Measurements from ENCODE around the gene ALKBH7. TPM values are rescaled to one million over a fixed set of nuclear protein-coding genes. Genes with fewer than 3 reads are reported as not detected.
A peak's percentile ranks its signal among the peaks of the same experiment; 100 is the strongest.

Gene ALKBH7
- total and polyA plus RNA-seq, 5 donors from 2014 or later, result 47.4 to 102 (median 90.7) TPM

- Mint-ChIP-seq H3K4me3 (peak overlapping the region in 1 of 4 donors; percentile 55), H3K27me3 (no peaks in the 10 kb centered on the region), H3K9me3 (no peaks in the 10 kb centered on the region), H3K27ac (no peak overlapping the region), H3K36me3 (no peaks in the 10 kb centered on the region), H3K4me1 (no peaks in the 10 kb centered on the region)
- ATAC-seq (ENCODE audit: low read depth in 2 of 2), result no peak
- no peak overlapping the region for H3K4me3 ChIP-seq (ENCODE audit: low read depth, low read length)
- H3K9me3 ChIP-seq (ENCODE audit: control insufficient read depth in 2 of 2, low read length in 2 of 2), result no peaks in the 10 kb centered on the region
- no peaks in the 10 kb centered on the region for H3K4me1 ChIP-seq (ENCODE audit: control insufficient read depth, insufficient read depth, low read length, poor library complexity, severe bottlenecking)
- no peak for DNase-seq
- H3K27me3 ChIP-seq (ENCODE audit: control insufficient read depth, insufficient read depth, low read length), result no peaks in the 10 kb centered on the region
- no peaks in the 10 kb centered on the region for H3K36me3 ChIP-seq (ENCODE audit: control insufficient read depth, insufficient read depth, low read length)
- H3K27ac ChIP-seq (ENCODE audit: insufficient read depth, low read length, poor library complexity, severe bottlenecking), result no peak overlapping the region
Observed at GRCh38 chr19:6406401-6406800, 33.8 kb downstream of the ALKBH7 start.

DNA sequence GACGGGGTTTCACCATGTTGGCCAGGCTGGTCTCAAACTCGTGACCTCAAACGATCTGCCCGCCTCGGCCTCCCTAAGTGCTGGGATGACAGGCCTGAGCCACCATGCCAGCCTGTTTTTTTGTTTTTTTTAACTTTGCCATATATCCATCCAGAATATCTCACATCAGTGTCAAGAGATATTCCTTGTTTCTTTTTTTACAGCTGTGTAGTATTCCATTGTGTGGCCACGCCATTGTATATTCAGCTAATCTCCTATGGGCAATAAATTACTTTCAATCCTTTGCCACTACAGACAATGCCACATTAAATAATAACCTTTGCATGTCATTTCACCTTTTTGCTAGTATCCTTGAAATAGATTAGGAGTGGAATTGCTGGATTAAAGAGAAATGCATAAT is 36.8 kb downstream of the ALKBH7 start:
- H3K9me3 ChIP-seq (ENCODE audit: control insufficient read depth in 2 of 2, low read length in 2 of 2), result no peaks in the 10 kb centered on the region
- no peak overlapping the region for H3K4me3 Mint-ChIP-seq
- ATAC-seq (ENCODE audit: low read depth in 2 of 2), result no peak
- no peak overlapping the region for H3K4me3 ChIP-seq (ENCODE audit: low read depth, low read length)
- no peaks in the 10 kb centered on the region for H3K4me1 Mint-ChIP-seq
- no peaks in the 10 kb centered on the region for H3K4me1 ChIP-seq (ENCODE audit: control insufficient read depth, insufficient read depth, low read length, poor library complexity, severe bottlenecking)
- peaks cover 3% of the 10 kb centered on the region for H3K36me3 ChIP-seq (ENCODE audit: control insufficient read depth, insufficient read depth, low read length)
- DNase-seq, result no peak
- H3K27ac Mint-ChIP-seq, result peak overlapping the region in 1 of 3 donors; percentile 69
- H3K27ac ChIP-seq (ENCODE audit: insufficient read depth, low read length, poor library complexity, severe bottlenecking), result no peak overlapping the region
- no peaks in the 10 kb centered on the region for H3K9me3 Mint-ChIP-seq
- H3K27me3 Mint-ChIP-seq, result no peaks in the 10 kb centered on the region
- no peaks in the 10 kb centered on the region for H3K27me3 ChIP-seq (ENCODE audit: control insufficient read depth, insufficient read depth, low read length)
- no peaks in the 10 kb centered on the region for H3K36me3 Mint-ChIP-seq

DNA sequence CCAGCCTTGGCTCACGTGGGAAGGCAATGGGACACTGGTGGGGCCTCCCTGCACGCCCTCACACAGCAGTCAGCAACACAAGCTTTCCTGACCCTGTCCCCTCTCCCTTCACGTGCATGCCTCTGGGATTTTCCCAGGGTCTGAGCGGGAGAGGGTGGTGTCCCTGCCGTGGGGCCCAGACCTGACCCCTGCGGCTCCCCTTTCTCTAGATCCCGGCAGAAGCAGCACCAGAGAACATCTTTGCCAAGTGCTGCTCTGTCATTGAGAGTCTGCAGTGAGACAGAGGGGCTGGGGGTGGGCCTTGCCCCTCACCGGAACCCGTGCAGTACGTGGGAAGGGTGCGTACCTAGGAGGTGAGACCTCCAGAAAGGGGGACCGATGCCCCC is 39.5 kb downstream of the ALKBH7 start:
- peaks cover 25% of the 10 kb centered on the region for H3K36me3 ChIP-seq (ENCODE audit: control insufficient read depth, insufficient read depth, low read length)
- Mint-ChIP-seq H3K27ac (no peak overlapping the region), H3K4me1 (no peaks in the 10 kb centered on the region), H3K36me3 (no peaks in the 10 kb centered on the region), H3K9me3 (no peaks in the 10 kb centered on the region), H3K4me3 (no peak overlapping the region), H3K27me3 (no peaks in the 10 kb centered on the region)
- H3K4me1 ChIP-seq (ENCODE audit: control insufficient read depth, insufficient read depth, low read length, poor library complexity, severe bottlenecking), result no peaks in the 10 kb centered on the region
- H3K27me3 ChIP-seq (ENCODE audit: control insufficient read depth, insufficient read depth, low read length), result no peaks in the 10 kb centered on the region
- ATAC-seq (ENCODE audit: low read depth in 2 of 2) (peak in 1 of 2 donors; percentile 24), DNase-seq (no peak)
- H3K9me3 ChIP-seq (ENCODE audit: control insufficient read depth in 2 of 2, low read length in 2 of 2), result no peaks in the 10 kb centered on the region
- no peak overlapping the region for H3K4me3 ChIP-seq (ENCODE audit: low read depth, low read length)
- H3K27ac ChIP-seq (ENCODE audit: insufficient read depth, low read length, poor library complexity, severe bottlenecking), result no peak overlapping the region

DNA sequence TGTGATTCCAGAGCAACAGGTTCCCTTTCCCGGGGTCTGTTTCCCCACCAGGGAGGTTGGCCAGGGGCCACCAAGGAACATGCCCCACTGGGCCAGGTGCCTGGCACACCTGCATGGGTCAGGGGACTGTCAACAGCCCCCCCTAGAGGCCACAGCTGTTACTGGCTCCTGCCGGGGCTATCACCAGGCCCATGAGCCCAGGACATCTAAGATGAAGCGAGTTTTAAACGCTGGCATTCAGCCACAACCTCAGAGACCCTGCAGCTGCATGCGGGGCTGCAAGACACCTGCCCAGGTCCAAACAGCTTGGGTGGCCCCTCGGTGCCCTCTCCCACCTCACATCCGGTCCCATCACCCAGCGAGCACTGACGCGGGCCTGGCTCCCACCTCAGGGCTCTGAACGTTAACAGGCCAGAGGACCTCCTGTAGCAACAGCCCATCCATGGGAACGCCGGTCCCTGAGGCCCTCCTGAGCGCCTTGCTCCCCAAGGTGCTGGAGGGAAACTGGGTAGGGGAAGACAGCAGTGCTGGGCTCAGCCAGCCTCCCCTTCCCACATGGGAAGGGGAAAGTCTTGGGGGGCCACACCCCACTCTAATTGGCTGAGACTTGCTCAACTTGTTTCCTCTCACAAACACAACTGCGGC is 40.0 kb downstream of the ALKBH7 start:
- Mint-ChIP-seq H3K36me3 (no peaks in the 10 kb centered on the region), H3K9me3 (no peaks in the 10 kb centered on the region), H3K4me1 (no peaks in the 10 kb centered on the region), H3K4me3 (no peak overlapping the region), H3K27ac (no peak overlapping the region), H3K27me3 (no peaks in the 10 kb centered on the region)
- Histone ChIP-seq H3K27ac (ENCODE audit: insufficient read depth, low read length, poor library complexity, severe bottlenecking) (no peak overlapping the region), H3K4me3 (ENCODE audit: low read depth, low read length) (no peak overlapping the region), H3K9me3 (ENCODE audit: control insufficient read depth in 2 of 2, low read length in 2 of 2) (no peaks in the 10 kb centered on the region), H3K27me3 (ENCODE audit: control insufficient read depth, insufficient read depth, low read length) (no peaks in the 10 kb centered on the region), H3K36me3 (ENCODE audit: control insufficient read depth, insufficient read depth, low read length) (peaks cover 30% of the 10 kb centered on the region), H3K4me1 (ENCODE audit: control insufficient read depth, insufficient read depth, low read length, poor library complexity, severe bottlenecking) (no peaks in the 10 kb centered on the region)
- ATAC-seq (ENCODE audit: low read depth in 2 of 2), result peak; percentile 55 to 59
- DNase-seq, result peak; percentile 26 to 47 (median 40)

DNA sequence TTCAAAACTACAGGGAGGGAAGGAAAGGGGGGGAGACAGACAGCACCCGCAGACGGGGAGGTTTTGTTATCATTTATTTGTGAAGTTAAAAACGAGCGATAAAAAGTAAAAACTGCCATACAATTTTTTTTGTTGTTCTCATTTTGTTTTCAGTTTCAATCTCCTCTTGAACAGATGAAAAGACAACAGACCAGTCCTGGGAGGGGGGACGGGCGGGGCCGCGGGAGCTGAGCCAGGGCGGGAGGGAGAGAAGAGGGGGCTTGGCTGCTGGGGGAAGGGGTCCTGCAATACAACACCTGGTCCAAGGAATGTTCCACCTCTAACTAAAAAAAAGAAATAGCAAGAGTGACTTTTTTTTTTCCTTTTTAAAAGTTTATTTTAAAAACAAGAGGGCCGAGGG is 40.7 kb downstream of the ALKBH7 start:
- H3K4me3 Mint-ChIP-seq, result no peak overlapping the region
- no peak overlapping the region for H3K27ac ChIP-seq (ENCODE audit: insufficient read depth, low read length, poor library complexity, severe bottlenecking)
- H3K4me1 ChIP-seq (ENCODE audit: control insufficient read depth, insufficient read depth, low read length, poor library complexity, severe bottlenecking), result no peaks in the 10 kb centered on the region
- H3K27me3 ChIP-seq (ENCODE audit: control insufficient read depth, insufficient read depth, low read length), result no peaks in the 10 kb centered on the region
- no peaks in the 10 kb centered on the region for H3K9me3 ChIP-seq (ENCODE audit: control insufficient read depth in 2 of 2, low read length in 2 of 2)
- H3K4me1 Mint-ChIP-seq, result no peaks in the 10 kb centered on the region
- no peaks in the 10 kb centered on the region for H3K36me3 Mint-ChIP-seq
- H3K36me3 ChIP-seq (ENCODE audit: control insufficient read depth, insufficient read depth, low read length), result peaks cover 37% of the 10 kb centered on the region
- DNase-seq (no peak), ATAC-seq (ENCODE audit: low read depth in 2 of 2) (no peak)
- H3K9me3 Mint-ChIP-seq, result no peaks in the 10 kb centered on the region
- H3K27ac Mint-ChIP-seq, result no peak overlapping the region
- no peak overlapping the region for H3K4me3 ChIP-seq (ENCODE audit: low read depth, low read length)
- no peaks in the 10 kb centered on the region for H3K27me3 Mint-ChIP-seq

GRCh38 chr19:6413721-6414643 is 41.4 kb downstream of the ALKBH7 start:
- H3K27ac ChIP-seq (ENCODE audit: insufficient read depth, low read length, poor library complexity, severe bottlenecking), result no peak overlapping the region
- no peaks in the 10 kb centered on the region for H3K4me1 ChIP-seq (ENCODE audit: control insufficient read depth, insufficient read depth, low read length, poor library complexity, severe bottlenecking)
- no peak for DNase-seq
- ATAC-seq (ENCODE audit: low read depth in 2 of 2), result no peak
- Mint-ChIP-seq H3K27me3 (no peaks in the 10 kb centered on the region), H3K4me1 (no peaks in the 10 kb centered on the region), H3K9me3 (no peaks in the 10 kb centered on the region), H3K36me3 (peaks cover 4% of the 10 kb centered on the region), H3K4me3 (no peak overlapping the region), H3K27ac (no peak overlapping the region)
- H3K36me3 ChIP-seq (ENCODE audit: control insufficient read depth, insufficient read depth, low read length), result peaks cover 44% of the 10 kb centered on the region
- no peaks in the 10 kb centered on the region for H3K9me3 ChIP-seq (ENCODE audit: control insufficient read depth in 2 of 2, low read length in 2 of 2)
- H3K27me3 ChIP-seq (ENCODE audit: control insufficient read depth, insufficient read depth, low read length), result no peaks in the 10 kb centered on the region
- H3K4me3 ChIP-seq (ENCODE audit: low read depth, low read length), result no peak overlapping the region

GRCh38 chr19:6414793-6415590 is 42.4 kb downstream of the ALKBH7 start:
- ATAC-seq (ENCODE audit: low read depth in 2 of 2) (no peak), DNase-seq (no peak)
- Histone ChIP-seq H3K4me1 (ENCODE audit: control insufficient read depth, insufficient read depth, low read length, poor library complexity, severe bottlenecking) (no peaks in the 10 kb centered on the region), H3K4me3 (ENCODE audit: low read depth, low read length) (no peak overlapping the region), H3K9me3 (ENCODE audit: control insufficient read depth in 2 of 2, low read length in 2 of 2) (no peaks in the 10 kb centered on the region), H3K27me3 (ENCODE audit: control insufficient read depth, insufficient read depth, low read length) (no peaks in the 10 kb centered on the region), H3K36me3 (ENCODE audit: control insufficient read depth, insufficient read depth, low read length) (peaks cover 54% of the 10 kb centered on the region), H3K27ac (ENCODE audit: insufficient read depth, low read length, poor library complexity, severe bottlenecking) (no peak overlapping the region)
- Mint-ChIP-seq H3K27ac (no peak overlapping the region), H3K4me1 (no peaks in the 10 kb centered on the region), H3K4me3 (no peak overlapping the region), H3K36me3 (peaks cover 7% of the 10 kb centered on the region), H3K9me3 (no peaks in the 10 kb centered on the region), H3K27me3 (no peaks in the 10 kb centered on the region)
